PC-9 (cell line): ENCODE measurements around the gene HTR4. TPM values are rescaled to one million over a fixed set of nuclear protein-coding genes. Genes with fewer than 3 reads are reported as not detected.

Source experiments
- BruUV-seq: library from RNA; stranded (reverse); fragments of 400-500 nt; replicated peaks from 2 replicates; lab custom pipeline; 2021; lab: Mats Ljungman, UMichigan
- CTCF ChIA-PET: fragments of 300-600 bp; sonication (Branson Sonifier 250); formaldehyde crosslinking; loops from one replicate; lab custom pipeline; 2022; ENCODE audit warnings: antibody characterized with exemption; lab: Charles Lee
- POLR2A ChIA-PET: fragments of 300-600 bp; sonication (Branson Sonifier 250); formaldehyde crosslinking; loops from one replicate; lab custom pipeline; 2022; ENCODE audit warnings: antibody characterized with exemption; ENCODE audit not compliant: unreplicated experiment; lab: Charles Lee
- DNase-seq, 2 experiments: peaks; one replicate each; pipeline versions ENCODE4 v3.0.0 to v3.0.0-alpha.2; 2015 to 2022; ENCODE audit warnings: mixed read lengths in 1 of 2
- H2AFZ ChIP-seq: fragments of 200-600 bp; sonication (generic); 2 replicates; pipeline ENCODE4 v1.8.1; 2017; ENCODE audit warnings: antibody characterized with exemption
- H3F3A ChIP-seq: fragments of 200-600 bp; sonication (generic); 2 replicates; pipeline ENCODE4 v1.8.1; 2017; ENCODE audit warnings: antibody characterized with exemption, mild to moderate bottlenecking, low read depth; ENCODE audit not compliant: insufficient read depth
- H3K27ac ChIP-seq: fragments of 200-600 bp; sonication (generic); 2 replicates; pipeline ENCODE4 v1.6.1; 2016; ENCODE audit warnings: mixed run types
- H3K27me3 ChIP-seq: fragments of 200-600 bp; sonication (generic); 2 replicates; pipeline ENCODE4 v1.6.1; 2016; ENCODE audit warnings: low read depth, mixed run types; ENCODE audit not compliant: insufficient read depth
- H3K36me3 ChIP-seq: fragments of 200-600 bp; sonication (generic); 2 replicates; pipeline ENCODE4 v1.6.1; 2016; ENCODE audit warnings: low read depth, mixed run types
- H3K4me1 ChIP-seq: fragments of 200-600 bp; sonication (generic); replicated peaks from 2 replicates; pipeline ENCODE4 v1.6.1; 2016; ENCODE audit warnings: mixed run types; ENCODE audit not compliant: insufficient read depth
- H3K4me2 ChIP-seq: fragments of 200-600 bp; sonication (generic); 2 replicates; pipeline ENCODE4 v1.6.1; 2017; ENCODE audit warnings: mixed run types
- H3K4me3 ChIP-seq: fragments of 200-600 bp; sonication (generic); 2 replicates; pipeline ENCODE4 v1.6.1; 2016; ENCODE audit warnings: mixed run types
- H3K79me2 ChIP-seq: fragments of 200-600 bp; sonication (generic); 2 replicates; pipeline ENCODE4 v1.6.1; 2017; ENCODE audit warnings: low read depth, mixed run types
- H3K9me2 ChIP-seq: fragments of 200-600 bp; sonication (generic); 2 replicates; pipeline ENCODE4 v1.8.1; 2017; ENCODE audit warnings: mild to moderate bottlenecking; ENCODE audit not compliant: insufficient read depth
- H3K9me3 ChIP-seq: fragments of 200-600 bp; sonication (generic); 2 replicates; pipeline ENCODE4 v1.8.1; 2016; ENCODE audit warnings: low read depth; ENCODE audit not compliant: insufficient read depth
- H4K20me1 ChIP-seq: fragments of 200-600 bp; sonication (generic); 2 replicates; pipeline ENCODE4 v1.8.1; 2017; ENCODE audit not compliant: insufficient read depth
- CTCF ChIP-seq: fragments of 200-600 bp; sonication (generic); conservative IDR thresholded peaks from 2 replicates; pipeline ENCODE4 v1.6.1; 2017; ENCODE audit warnings: mixed run types, antibody characterized with exemption, mild to moderate bottlenecking, moderate library complexity
- EZH2 ChIP-seq: fragments of 200-600 bp; sonication (generic); IDR thresholded peaks from 2 replicates; pipeline ENCODE4 v1.8.0; 2017; ENCODE audit warnings: antibody characterized with exemption, low read depth
- intact Hi-C: fragments of 100-400 bp; cut with micrococcal nuclease; formaldehyde crosslinking; loops from one replicate; pipeline ENCODE4 v1.10.0; 2022; ENCODE audit not compliant: unreplicated experiment
- total RNA-seq: library from RNA; stranded (reverse); gene quantifications from 2 replicates; pipeline ENCODE4 v1.2.3, GENCODE V29; 2021

The HTR4 gene
- total RNA-seq, 1 experiment from 2014 or later: not detected

DNA sequence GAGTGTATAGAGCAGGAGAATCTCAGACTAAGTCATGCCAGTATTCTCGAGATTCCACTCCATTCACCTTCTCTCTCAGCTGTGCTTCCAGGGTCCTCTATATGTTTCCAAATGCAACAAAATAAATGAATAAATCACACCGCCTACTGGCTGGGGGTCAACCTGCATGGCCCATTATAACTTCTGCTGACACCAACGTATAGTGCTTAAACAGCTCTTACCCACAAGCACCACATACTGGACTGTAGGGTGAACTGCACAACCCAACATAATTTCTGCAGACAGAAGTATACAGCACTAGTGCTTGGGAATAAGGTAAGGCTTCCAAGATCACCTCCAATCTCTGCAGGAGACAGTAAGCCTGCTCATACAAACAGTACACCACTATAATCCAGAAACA lies 33.1 kb upstream of the HTR4 start:
- Histone ChIP-seq H2AFZ (no peak overlapping the region), H4K20me1 (no peaks in the 10 kb centered on the region), H3K9me3 (no peaks in the 10 kb centered on the region), H3K9me2 (no peaks in the 10 kb centered on the region), H3K79me2 (no peaks in the 10 kb centered on the region), H3F3A (no peaks in the 10 kb centered on the region), H3K4me1 (no peaks in the 10 kb centered on the region), H3K27ac (no peak overlapping the region), H3K4me2 (no peak overlapping the region), H3K27me3 (no peaks in the 10 kb centered on the region), H3K4me3 (no peak overlapping the region), H3K36me3 (no peaks in the 10 kb centered on the region)
- intact Hi-C loops: no loop called here
- ChIA-PET CTCF (no interaction called here), POLR2A (no interaction called here)
- no TSS peak for BruUV-seq
- no peak for TF ChIP-seq EZH2
- peak; percentile 61 for TF ChIP-seq CTCF
- peak in 1 of 2 experiments; percentile 1 for DNase-seq

DNA sequence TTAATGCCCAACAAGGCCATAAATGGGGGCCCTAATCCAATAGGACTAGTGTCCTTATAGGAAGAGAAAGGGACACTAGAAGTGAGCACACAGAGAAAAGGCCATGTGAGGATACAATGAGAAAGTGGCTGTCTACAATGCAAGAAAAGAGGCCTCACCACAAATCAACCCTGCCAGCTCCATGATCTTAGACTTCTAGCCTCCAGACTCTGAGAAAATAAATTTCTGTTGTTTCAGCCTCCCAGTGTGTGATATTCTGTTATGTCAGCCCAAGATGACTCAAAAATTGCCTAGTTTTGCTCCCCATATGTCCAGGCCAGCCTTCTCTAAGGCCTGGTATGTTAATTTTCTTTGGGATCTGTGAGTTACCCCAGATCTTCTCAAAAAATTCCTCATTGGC lies 32.3 kb upstream of the HTR4 start:
- Histone ChIP-seq H3K27ac (no peak overlapping the region), H3K4me2 (no peak overlapping the region), H3K4me1 (no peaks in the 10 kb centered on the region), H3F3A (no peaks in the 10 kb centered on the region), H3K27me3 (no peaks in the 10 kb centered on the region), H4K20me1 (no peaks in the 10 kb centered on the region), H2AFZ (no peak overlapping the region), H3K4me3 (no peak overlapping the region), H3K79me2 (no peaks in the 10 kb centered on the region), H3K9me3 (no peaks in the 10 kb centered on the region), H3K9me2 (no peaks in the 10 kb centered on the region), H3K36me3 (no peaks in the 10 kb centered on the region)
- no peak for DNase-seq
- ChIA-PET POLR2A (no interaction called here), CTCF (no interaction called here)
- TF ChIP-seq CTCF (no peak), EZH2 (no peak)
- intact Hi-C loops: no loop called here
- BruUV-seq: no TSS peak

GRCh38 chr5:148685520-148686134 lies 31.3 kb upstream of the HTR4 start:
- TF ChIP-seq EZH2 (no peak), CTCF (no peak)
- Histone ChIP-seq H3K4me3 (no peak overlapping the region), H3F3A (no peaks in the 10 kb centered on the region), H2AFZ (no peak overlapping the region), H3K9me2 (no peaks in the 10 kb centered on the region), H4K20me1 (no peaks in the 10 kb centered on the region), H3K27ac (no peak overlapping the region), H3K4me2 (no peak overlapping the region), H3K27me3 (no peaks in the 10 kb centered on the region), H3K79me2 (no peaks in the 10 kb centered on the region), H3K36me3 (no peaks in the 10 kb centered on the region), H3K9me3 (no peaks in the 10 kb centered on the region), H3K4me1 (no peaks in the 10 kb centered on the region)
- CTCF ChIA-PET: interaction anchor here (0.6 kb wide), 1 partner anchor 799 kb away, joined by 3 read pairs; no protein-coding TSS in a partner anchor
- intact Hi-C loops: no loop called here
- DNase-seq: no peak
- POLR2A ChIA-PET: no interaction called here
- BruUV-seq: no TSS peak
